B cell (primary cell): Measurements from ENCODE around the gene PDX1. TPM values are rescaled to one million over a fixed set of nuclear protein-coding genes. Genes with fewer than 3 reads are reported as not detected.

Experiments
- ATAC-seq: fragments of 200-7000 bp; cut with Tn5 transposase; one replicate; pipeline ENCODE4 v1.10.0; 2021; ENCODE audit warnings: low read depth, mild to moderate bottlenecking, moderate number of reproducible peaks, moderate library complexity
- CTCF ChIA-PET: fragments of 350-600 bp; sonication (Branson Sonifier 250); formaldehyde crosslinking; loops from one replicate; lab custom pipeline; 2021; ENCODE audit warnings: antibody characterized with exemption, inconsistent platforms; lab: Charles Lee
- POLR2A ChIA-PET: fragments of 350-600 bp; sonication (Branson Sonifier 250); formaldehyde crosslinking; loops from one replicate; lab custom pipeline; 2021; ENCODE audit warnings: antibody characterized with exemption; lab: Charles Lee
- DNase-seq: peaks from one replicate; pipeline ENCODE4 v3.0.0; 2013
- H2AFZ ChIP-seq: 2 replicates; pipeline ENCODE4 v1.6.1; 2012; ENCODE audit warnings: mild to moderate bottlenecking, low read depth, low read length; ENCODE audit not compliant: insufficient read depth, poor library complexity, severe bottlenecking
- H3K27ac ChIP-seq, 2 donors: 1 replicate in 1 of 2; 2 replicates in 1 of 2; pipeline ENCODE4 v1.5.1; 2012 to 2013; ENCODE audit warnings: low read length in 2 of 2, mild to moderate bottlenecking in 2 of 2, moderate library complexity in 1 of 2
- H3K27me3 ChIP-seq, 4 experiments: fragments of 200-600 bp in 1 of 4; sonication (generic) in 1 of 4; replicated peaks in 1 of 4; 1 replicate in 2 of 4; 2 replicates in 2 of 4; pipeline versions ENCODE4 v1.6.1 to v1.7.0; 2013 to 2016; ENCODE audit warnings: low read length in 3 of 4, mild to moderate bottlenecking in 2 of 4, mixed read lengths in 1 of 4, moderate library complexity in 1 of 4; ENCODE audit not compliant: insufficient read depth in 4 of 4, control insufficient read depth in 3 of 4; ENCODE audit errors: control extremely low read depth in 1 of 4
- H3K36me3 ChIP-seq, 2 experiments: replicated peaks in 1 of 2; 1 replicate in 1 of 2; 2 replicates in 1 of 2; pipeline versions ENCODE4 v1.6.1 to v1.7.1; 2013; ENCODE audit warnings: low read length in 1 of 2; ENCODE audit not compliant: insufficient read depth in 2 of 2, control insufficient read depth in 1 of 2; ENCODE audit errors: control extremely low read depth in 1 of 2, extremely low read depth in 1 of 2
- H3K4me1 ChIP-seq, 2 donors: fragments of 200-600 bp in 1 of 2; sonication (generic) in 1 of 2; 1 replicate in 1 of 2; 2 replicates in 1 of 2; pipeline versions ENCODE4 v1.5.1 to v1.6.1; 2013 to 2017; ENCODE audit warnings: low read length in 2 of 2; ENCODE audit not compliant: control insufficient read depth in 2 of 2, insufficient read depth in 2 of 2
- H3K4me2 ChIP-seq: replicated peaks from 2 replicates; pipeline ENCODE3; 2012; ENCODE audit warnings: mild to moderate bottlenecking, low read depth, low read length; ENCODE audit not compliant: poor library complexity, severe bottlenecking
- H3K4me3 ChIP-seq, 5 experiments: fragments of 200-600 bp in 1 of 5; sonication (generic) in 1 of 5; 1 replicate in 3 of 5; 2 replicates in 2 of 5; pipeline versions ENCODE4 v1.5.1 to v1.7.0; 2011 to 2016; ENCODE audit warnings: low read length in 4 of 5, mild to moderate bottlenecking in 4 of 5, low read depth in 2 of 5, control low read depth in 1 of 5, moderate library complexity in 1 of 5; ENCODE audit not compliant: insufficient read depth in 1 of 5; ENCODE audit errors: control extremely low read depth in 1 of 5, extremely low read depth in 1 of 5
- H3K79me2 ChIP-seq: fragments of 200-600 bp; sonication (generic); one replicate; pipeline ENCODE4 v1.6.0; 2016; ENCODE audit warnings: low read length; ENCODE audit not compliant: control insufficient read depth, insufficient read depth
- H3K9ac ChIP-seq: fragments of 200-600 bp; sonication (generic); 2 replicates; pipeline ENCODE4 v1.6.1; 2017; ENCODE audit warnings: mild to moderate bottlenecking, low read length, moderate library complexity
- H3K9me3 ChIP-seq, 3 donors: one replicate each; pipeline versions ENCODE4 v1.6.1 to v1.7.1; 2013; ENCODE audit warnings: low read length in 2 of 3; ENCODE audit not compliant: control insufficient read depth in 2 of 3, insufficient read depth in 1 of 3; ENCODE audit errors: control extremely low read depth in 1 of 3
- H4K20me1 ChIP-seq: 2 replicates; pipeline ENCODE4 v1.6.0; 2012; ENCODE audit warnings: mild to moderate bottlenecking, low read length; ENCODE audit not compliant: insufficient read depth, control insufficient read depth, poor library complexity, severe bottlenecking
- H3K27ac Mint-ChIP-seq: one replicate; pipeline ENCODE4 v1.8.0; 2021; ENCODE audit warnings: mixed read lengths
- H3K27me3 Mint-ChIP-seq: one replicate; pipeline ENCODE4 v1.8.0; 2021; ENCODE audit warnings: mixed read lengths
- H3K4me1 Mint-ChIP-seq: one replicate; pipeline ENCODE4 v1.8.0; 2021; ENCODE audit warnings: mixed read lengths
- H3K4me3 Mint-ChIP-seq: one replicate; pipeline ENCODE4 v1.8.0; 2021; ENCODE audit warnings: mixed read lengths
- H3K9me3 Mint-ChIP-seq: one replicate; pipeline ENCODE4 v1.8.0; 2022; ENCODE audit warnings: mixed read lengths; ENCODE audit not compliant: insufficient read depth
- EZH2 ChIP-seq: IDR thresholded peaks from 2 replicates; pipeline ENCODE4 v1.6.1; 2012; ENCODE audit warnings: borderline replicate concordance, low read depth, mild to moderate bottlenecking, moderate library complexity, low read length; ENCODE audit not compliant: insufficient read depth, poor library complexity, severe bottlenecking
- WGBS: methylation state at CpG from one replicate; pipeline ENCODE4 v1.1.5; 2013; ENCODE audit warnings: missing lambda C conversion rate; ENCODE audit not compliant: insufficient coverage; 5-methylcytosine and 5-hydroxymethylcytosine counted together
- intact Hi-C: fragments of 100-400 bp; cut with micrococcal nuclease; formaldehyde crosslinking; loops from one replicate; pipeline ENCODE4 v1.10.0; 2022
- polyA plus RNA-seq: library from polyadenylated mRNA; depleted of rRNA; stranded (reverse); fragments of >200 nt; gene quantifications from 2 replicates; pipeline ENCODE4 v1.2.3, GENCODE V29; 2012
- total RNA-seq, 2 donors: library from RNA; stranded (reverse); fragments of 120-200 nt in 1 of 2; gene quantifications; 1 replicate in 1 of 2; 2 replicates in 1 of 2; pipeline versions ENCODE4 v1.2.3 to v1.2.4, GENCODE V29; 2013 to 2022
- TF ChIP-seq, protein P1 (sequence below): fragments of 200-600 bp; IDR thresholded peaks from one replicate; pipeline ENCODE4 v1.8.0; 2022; ENCODE audit warnings: antibody characterized with exemption, mild to moderate bottlenecking

The PDX1 gene
- total and polyA plus RNA-seq, 2 donors (not counting 1 experiment from before 2014, with no cell fraction given), result not detected

DNA sequence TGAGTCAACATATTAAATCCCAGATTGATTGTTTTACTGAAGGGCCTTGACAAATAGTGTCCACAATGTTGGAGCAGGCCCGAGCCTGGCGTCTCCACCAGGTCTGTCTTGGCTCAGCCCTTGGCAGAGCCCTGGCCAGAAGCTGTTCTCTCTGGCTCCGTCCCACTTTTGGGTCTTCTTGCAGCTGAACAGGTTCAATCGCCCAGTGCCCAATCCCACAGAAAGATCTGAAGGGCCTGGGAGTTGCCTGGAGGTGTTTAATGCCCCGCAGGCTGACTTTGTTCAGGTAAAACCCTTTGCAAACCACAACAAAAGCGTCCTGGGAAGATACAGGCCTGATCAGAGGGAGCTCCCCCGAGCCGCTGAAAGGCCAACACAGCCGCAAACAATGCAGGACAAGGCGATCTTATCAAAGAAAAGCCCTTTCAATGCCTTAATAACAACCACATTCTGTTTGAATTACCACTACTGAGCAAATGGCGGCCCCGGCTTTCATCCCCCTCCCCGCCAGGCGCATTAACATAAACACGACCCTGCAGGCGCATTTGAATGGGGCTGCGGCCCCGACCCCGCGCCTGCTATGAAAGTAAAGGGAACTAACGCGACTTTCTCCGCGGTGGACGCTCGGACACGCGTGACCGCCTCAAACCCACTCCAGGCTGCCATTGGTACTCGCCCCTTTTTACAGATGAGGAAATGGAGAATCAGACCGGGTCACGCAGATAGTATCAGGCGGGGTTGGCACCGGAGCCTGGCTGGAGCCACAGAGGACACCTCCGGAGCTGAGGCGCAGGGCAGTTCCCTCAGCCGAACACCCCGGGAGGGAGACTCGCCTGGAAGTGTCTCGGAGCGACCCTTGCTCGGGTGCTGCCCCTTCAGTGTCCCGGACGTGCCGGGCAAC is 46.2 kb downstream of the PDX1 start:
- Histone ChIP-seq H3K27me3 (peaks cover 0 to 92% (median 70%) of the 10 kb centered on the region in 4 experiments), H3K79me2 (no peaks in the 10 kb centered on the region), H3K36me3 (no peaks in the 10 kb centered on the region), H3K4me1 (peaks cover 47 to 59% of the 10 kb centered on the region in 2 donors), H4K20me1 (no peaks in the 10 kb centered on the region), H2AFZ (peak overlapping the region; percentile 19), H3K9ac (peak overlapping the region; percentile 11), H3K9me3 (peaks cover 0 to 52% (median 0%) of the 10 kb centered on the region in 3 donors), H3K4me2 (peak overlapping the region; percentile 78), H3K4me3 (no peak overlapping the region), H3K27ac (no peak overlapping the region)
- H3K4me3 Mint-ChIP-seq, result peak overlapping the region; percentile 65
- H3K27me3 Mint-ChIP-seq, result peaks cover 79% of the 10 kb centered on the region
- peak overlapping the region; percentile 26 for H3K27ac Mint-ChIP-seq
- ChIA-PET CTCF (interaction anchor here (1.1 to 2.2 kb wide), 2 partner anchors 12 to 139 kb away, joined by 4 to 12 read pairs; no protein-coding TSS in a partner anchor), POLR2A (no interaction called here)
- intact Hi-C loops, result loop anchor here (5.0 kb wide), 1 partner anchor 44 kb away; no protein-coding TSS in a partner anchor
- peaks cover 41% of the 10 kb centered on the region for H3K4me1 Mint-ChIP-seq
- ATAC-seq, result no peak
- 16% methylated on average over 34 of the region's 45 CpGs for WGBS
- DNase-seq, result peak; percentile 38
- no peaks in the 10 kb centered on the region for H3K9me3 Mint-ChIP-seq
- TF ChIP-seq, protein P1, sequence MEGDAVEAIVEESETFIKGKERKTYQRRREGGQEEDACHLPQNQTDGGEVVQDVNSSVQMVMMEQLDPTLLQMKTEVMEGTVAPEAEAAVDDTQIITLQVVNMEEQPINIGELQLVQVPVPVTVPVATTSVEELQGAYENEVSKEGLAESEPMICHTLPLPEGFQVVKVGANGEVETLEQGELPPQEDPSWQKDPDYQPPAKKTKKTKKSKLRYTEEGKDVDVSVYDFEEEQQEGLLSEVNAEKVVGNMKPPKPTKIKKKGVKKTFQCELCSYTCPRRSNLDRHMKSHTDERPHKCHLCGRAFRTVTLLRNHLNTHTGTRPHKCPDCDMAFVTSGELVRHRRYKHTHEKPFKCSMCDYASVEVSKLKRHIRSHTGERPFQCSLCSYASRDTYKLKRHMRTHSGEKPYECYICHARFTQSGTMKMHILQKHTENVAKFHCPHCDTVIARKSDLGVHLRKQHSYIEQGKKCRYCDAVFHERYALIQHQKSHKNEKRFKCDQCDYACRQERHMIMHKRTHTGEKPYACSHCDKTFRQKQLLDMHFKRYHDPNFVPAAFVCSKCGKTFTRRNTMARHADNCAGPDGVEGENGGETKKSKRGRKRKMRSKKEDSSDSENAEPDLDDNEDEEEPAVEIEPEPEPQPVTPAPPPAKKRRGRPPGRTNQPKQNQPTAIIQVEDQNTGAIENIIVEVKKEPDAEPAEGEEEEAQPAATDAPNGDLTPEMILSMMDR, result no peak
- TF ChIP-seq EZH2, result peak; percentile 71
